ENCODE data around the gene MAGI1. TPM values are rescaled to one million over a fixed set of nuclear protein-coding genes. Genes with fewer than 3 reads are reported as not detected.

MAGI1 gene
- total RNA-seq, 2 experiments from 2014 or later, result 0.47 to 0.51 TPM

- TF ChIP-seq CTCF (IDR thresholded peaks at IDR 0.05), result no peak
- Mint-ChIP-seq H3K4me3 (no peak overlapping the region), H3K4me1 (ENCODE audit: low read depth) (no peaks in the 10 kb centered on the region), H3K36me3 (ENCODE audit: low read depth) (no peaks in the 10 kb centered on the region), H3K27me3 (peaks cover 2% of the 10 kb centered on the region), H3K27ac (no peak overlapping the region), H3K9me3 (peaks cover 3% of the 10 kb centered on the region)
- intact Hi-C loops (cut with micrococcal nuclease), result no loop called here
- no peak for ATAC-seq
- POLR2A ChIA-PET, result no interaction called here
- DNase-seq, result no peak
- CTCF ChIA-PET, result no interaction called here
These were observed 114.0 kb downstream of the MAGI1 start for GRCh38 chr3:65924762-65925161.

- Mint-ChIP-seq H3K27me3 (peaks cover 2% of the 10 kb centered on the region), H3K9me3 (peaks cover 2% of the 10 kb centered on the region), H3K27ac (no peak overlapping the region), H3K36me3 (ENCODE audit: low read depth) (no peaks in the 10 kb centered on the region), H3K4me1 (ENCODE audit: low read depth) (no peaks in the 10 kb centered on the region), H3K4me3 (no peak overlapping the region)
- ChIA-PET POLR2A (no interaction called here), CTCF (no interaction called here)
- no peak for DNase-seq
- TF ChIP-seq CTCF (IDR thresholded peaks at IDR 0.05), result no peak
- intact Hi-C loops (cut with micrococcal nuclease), result no loop called here
- no peak for ATAC-seq
These were observed 116.3 kb downstream of the MAGI1 start for GRCh38 chr3:65922441-65922840.

GRCh38 chr3:65919826-65920225, 118.9 kb downstream of the MAGI1 start:
- POLR2A ChIA-PET, result no interaction called here

GRCh38 chr3:65915477-65915876, 123.2 kb downstream of the MAGI1 start:
- intact Hi-C loops (cut with micrococcal nuclease), result no loop called here
- POLR2A ChIA-PET, result no interaction called here
- H3K27me3 Mint-ChIP-seq, result peaks cover 2% of the 10 kb centered on the region
- no peak overlapping the region for H3K4me3 Mint-ChIP-seq
- CTCF ChIA-PET, result interaction anchor here (0.7 kb wide), 1 partner anchor 13 kb away, joined by 3 read pairs; no protein-coding TSS in a partner anchor
- peaks cover 2% of the 10 kb centered on the region for H3K9me3 Mint-ChIP-seq
- H3K27ac Mint-ChIP-seq, result no peak overlapping the region
- ATAC-seq (no peak), DNase-seq (no peak)
- no peaks in the 10 kb centered on the region for H3K4me1 Mint-ChIP-seq (ENCODE audit: low read depth)
- no peaks in the 10 kb centered on the region for H3K36me3 Mint-ChIP-seq (ENCODE audit: low read depth)
- TF ChIP-seq CTCF (IDR thresholded peaks at IDR 0.05), result no peak

More at GRCh38 chr3:65919826-65920225, 118.9 kb downstream of the MAGI1 start:
- no peak for DNase-seq
- Mint-ChIP-seq H3K9me3 (peaks cover 2% of the 10 kb centered on the region), H3K4me3 (no peak overlapping the region), H3K27ac (no peak overlapping the region), H3K4me1 (ENCODE audit: low read depth) (no peaks in the 10 kb centered on the region), H3K27me3 (peaks cover 3% of the 10 kb centered on the region), H3K36me3 (ENCODE audit: low read depth) (no peaks in the 10 kb centered on the region)
- ATAC-seq, result no peak
- intact Hi-C loops (cut with micrococcal nuclease), result no loop called here
- TF ChIP-seq CTCF (IDR thresholded peaks at IDR 0.05), result no peak
- CTCF ChIA-PET, result no interaction called here

- CTCF ChIA-PET, result interaction anchor here (0.7 kb wide), 1 partner anchor 12 kb away, joined by 3 read pairs; no protein-coding TSS in a partner anchor
- Mint-ChIP-seq H3K27me3 (peaks cover 2% of the 10 kb centered on the region), H3K4me1 (ENCODE audit: low read depth) (no peaks in the 10 kb centered on the region), H3K9me3 (no peaks in the 10 kb centered on the region), H3K4me3 (no peak overlapping the region), H3K36me3 (ENCODE audit: low read depth) (no peaks in the 10 kb centered on the region), H3K27ac (no peak overlapping the region)
- DNase-seq (no peak), ATAC-seq (no peak)
- intact Hi-C loops (cut with micrococcal nuclease), result no loop called here
- TF ChIP-seq CTCF (IDR thresholded peaks at IDR 0.05), result no peak
- POLR2A ChIA-PET, result no interaction called here
These were observed 123.9 kb downstream of the MAGI1 start for GRCh38 chr3:65914740-65915367.
